Smooth muscle cell of the brain vasculature (primary cell): ENCODE measurements around the gene POU2AF3.
"Not testable (repeated sequence)": the region's sequence is repeated elsewhere in the genome, so short reads cannot be mapped to it uniquely, and the experiment has no call there.

Experiments
- DNase-seq: peaks from one replicate; pipeline ENCODE4 v3.0.0-alpha.2; 2012; ENCODE audit warnings: low read depth, low spot score

The POU2AF3 gene

GRCh38 chr11:111301004-111301841 is 2.9 kb downstream of the POU2AF3 start:
- no peak for DNase-seq

- DNase-seq: no peak
These were observed 3.4 kb downstream of the POU2AF3 start for GRCh38 chr11:111301842-111302118.

GRCh38 chr11:111302298-111302697 is 4.0 kb downstream of the POU2AF3 start:
- no peak for DNase-seq

- no peak for DNase-seq
These were observed 5.1 kb downstream of the POU2AF3 start for GRCh38 chr11:111303461-111303860.

GRCh38 chr11:111305162-111305802 is 6.9 kb downstream of the POU2AF3 start:
- no peak for DNase-seq

GRCh38 chr11:111305876-111306275 is 7.5 kb downstream of the POU2AF3 start:
- no peak for DNase-seq

GRCh38 chr11:111306321-111306720 is 8.0 kb downstream of the POU2AF3 start:
- no peak for DNase-seq

GRCh38 chr11:111307472-111308108 is 9.2 kb downstream of the POU2AF3 start:
- no peak for DNase-seq

- no peak for DNase-seq
These were observed 9.8 kb downstream of the POU2AF3 start for GRCh38 chr11:111308140-111308539.

GRCh38 chr11:111309215-111309915 is 11.0 kb downstream of the POU2AF3 start:
- no peak for DNase-seq

- DNase-seq: no peak
These were observed 11.7 kb downstream of the POU2AF3 start for GRCh38 chr11:111310088-111310487.

- DNase-seq: no peak
These were observed 12.4 kb downstream of the POU2AF3 start for GRCh38 chr11:111310723-111311122.

- DNase-seq: no peak
These were observed 13.7 kb downstream of the POU2AF3 start for GRCh38 chr11:111312076-111312475.

GRCh38 chr11:111319296-111319695 is 20.9 kb downstream of the POU2AF3 start:
- no peak for DNase-seq

GRCh38 chr11:111320199-111320598 is 21.9 kb downstream of the POU2AF3 start:
- DNase-seq: not testable (repeated sequence)

- no peak for DNase-seq
These were observed 22.6 kb downstream of the POU2AF3 start for GRCh38 chr11:111320728-111321568.

- no peak for DNase-seq
These were observed 24.2 kb downstream of the POU2AF3 start for GRCh38 chr11:111322534-111322933.

- no peak for DNase-seq
These were observed 26.0 kb downstream of the POU2AF3 start for GRCh38 chr11:111324277-111324720.

- no peak for DNase-seq
These were observed 26.9 kb downstream of the POU2AF3 start for GRCh38 chr11:111325259-111325658.

- DNase-seq: no peak
These were observed 28.5 kb downstream of the POU2AF3 start for GRCh38 chr11:111326824-111327223.

- DNase-seq: no peak
These were observed 29.7 kb downstream of the POU2AF3 start for GRCh38 chr11:111327908-111328624.
